ENCODE data around the gene SHISAL2A. TPM values are rescaled to one million over a fixed set of nuclear protein-coding genes. Genes with fewer than 3 reads are reported as not detected.
"Not testable (repeated sequence)": the region's sequence is repeated elsewhere in the genome, so short reads cannot be mapped to it uniquely, and the experiment has no call there.

Gene SHISAL2A
- polyA plus RNA-seq, 1 donor (not counting 4 experiments of a cell fraction or from before 2014, with no cell fraction given): 0.04 TPM

DNA sequence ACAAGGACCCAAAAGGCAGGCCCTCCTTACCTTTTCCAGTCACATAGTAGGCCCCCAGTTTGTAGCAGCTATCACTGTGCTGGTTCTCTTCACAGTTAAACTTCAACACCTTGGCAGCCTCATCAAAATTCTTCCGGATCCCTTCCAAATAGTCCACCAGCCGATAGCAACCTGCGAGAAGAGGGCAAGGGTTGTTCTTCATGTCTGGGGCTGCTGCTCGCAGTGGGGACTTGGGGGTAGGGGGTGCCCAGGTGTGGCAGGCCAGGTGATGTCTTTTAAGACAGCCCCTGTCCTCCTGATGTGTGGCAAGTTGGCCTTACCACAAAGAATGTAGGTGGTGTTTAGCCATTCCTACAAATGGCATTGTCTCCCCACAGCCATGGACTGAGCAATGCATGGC lies 59.7 kb downstream of the SHISAL2A start:
- no peaks in the 10 kb centered on the region for H4K20me1 ChIP-seq (ENCODE audit: control insufficient read depth, extremely low read depth, insufficient read depth, low read length)
- no peak overlapping the region for H3K27ac ChIP-seq (ENCODE audit: control insufficient read depth, insufficient read depth, low read length)
- H3K4me3 ChIP-seq (ENCODE audit: control insufficient read depth in 2 of 3, extremely low read depth in 1 of 3, insufficient read depth in 2 of 3, low read depth in 1 of 3, low read length in 3 of 3): no peak overlapping the region
- H3K27me3 ChIP-seq (ENCODE audit: control insufficient read depth, extremely low read depth, insufficient read depth, low read length): no peaks in the 10 kb centered on the region
- H3K4me1 ChIP-seq (ENCODE audit: control insufficient read depth, extremely low read depth, insufficient read depth, low read length): peaks cover 5% of the 10 kb centered on the region
- H3K9ac ChIP-seq (ENCODE audit: control insufficient read depth, extremely low read depth, insufficient read depth, low read length): no peak overlapping the region
- dilution Hi-C loops (cut with MboI; ENCODE audit: extremely low pct_ligation_motif_present, low sequenced_read_pairs): no loop called here
- no peaks in the 10 kb centered on the region for H3K9me3 ChIP-seq (ENCODE audit: control insufficient read depth, low read depth, low read length)
- DNase-seq (ENCODE audit: low read depth, low spot score) (no peak), FAIRE-seq (no peak)
- no peaks in the 10 kb centered on the region for H3K9me1 ChIP-seq (ENCODE audit: control insufficient read depth, extremely low read depth, insufficient read depth, low read length)
- no peak overlapping the region for H2AFZ ChIP-seq (ENCODE audit: control insufficient read depth, low read length)
- H3K79me2 ChIP-seq (ENCODE audit: control insufficient read depth, insufficient read depth, low read length): peaks cover 50% of the 10 kb centered on the region
- H3K36me3 ChIP-seq (ENCODE audit: control insufficient read depth in 2 of 2, extremely low read depth in 1 of 2, insufficient read depth in 2 of 2, low read length in 2 of 2): peaks cover 13 to 24% of the 10 kb centered on the region in 2 experiments
- no peak overlapping the region for H3K4me2 ChIP-seq (ENCODE audit: control insufficient read depth, extremely low read depth, insufficient read depth, low read depth, low read length)
- TF ChIP-seq CTCF (optimal IDR thresholded peaks at IDR 0.05 in 1 of 3, IDR thresholded peaks at IDR 0.05 in 1 of 3, conservative IDR thresholded peaks at IDR 0.05 in 1 of 3; ENCODE audit: extremely low read depth in 1 of 3, insufficient read depth in 2 of 3, low read length in 3 of 3): no peak
- no peak for TF ChIP-seq EZH2 (IDR thresholded peaks at IDR 0.05; ENCODE audit: low read length)

GRCh38 chr1:52693351-52693750 lies 60.4 kb downstream of the SHISAL2A start:
- Histone ChIP-seq H3K36me3 (ENCODE audit: control insufficient read depth in 2 of 2, extremely low read depth in 1 of 2, insufficient read depth in 2 of 2, low read length in 2 of 2) (peaks cover 9 to 17% of the 10 kb centered on the region in 2 experiments), H3K79me2 (ENCODE audit: control insufficient read depth, insufficient read depth, low read length) (peaks cover 54% of the 10 kb centered on the region)
- DNase-seq (ENCODE audit: low read depth, low spot score); H3K9me1 ChIP-seq (ENCODE audit: control insufficient read depth, extremely low read depth, insufficient read depth, low read length); H3K9ac ChIP-seq (ENCODE audit: control insufficient read depth, extremely low read depth, insufficient read depth, low read length); H3K27ac ChIP-seq (ENCODE audit: control insufficient read depth, insufficient read depth, low read length); FAIRE-seq; H3K4me3 ChIP-seq (ENCODE audit: control insufficient read depth in 2 of 3, extremely low read depth in 1 of 3, insufficient read depth in 2 of 3, low read depth in 1 of 3, low read length in 3 of 3); H4K20me1 ChIP-seq (ENCODE audit: control insufficient read depth, extremely low read depth, insufficient read depth, low read length); dilution Hi-C loops (cut with MboI; ENCODE audit: extremely low pct_ligation_motif_present, low sequenced_read_pairs); H3K27me3 ChIP-seq (ENCODE audit: control insufficient read depth, extremely low read depth, insufficient read depth, low read length); H3K9me3 ChIP-seq (ENCODE audit: control insufficient read depth, low read depth, low read length); H3K4me2 ChIP-seq (ENCODE audit: control insufficient read depth, extremely low read depth, insufficient read depth, low read depth, low read length); H2AFZ ChIP-seq (ENCODE audit: control insufficient read depth, low read length); H3K4me1 ChIP-seq (ENCODE audit: control insufficient read depth, extremely low read depth, insufficient read depth, low read length): not testable (repeated sequence)

DNA sequence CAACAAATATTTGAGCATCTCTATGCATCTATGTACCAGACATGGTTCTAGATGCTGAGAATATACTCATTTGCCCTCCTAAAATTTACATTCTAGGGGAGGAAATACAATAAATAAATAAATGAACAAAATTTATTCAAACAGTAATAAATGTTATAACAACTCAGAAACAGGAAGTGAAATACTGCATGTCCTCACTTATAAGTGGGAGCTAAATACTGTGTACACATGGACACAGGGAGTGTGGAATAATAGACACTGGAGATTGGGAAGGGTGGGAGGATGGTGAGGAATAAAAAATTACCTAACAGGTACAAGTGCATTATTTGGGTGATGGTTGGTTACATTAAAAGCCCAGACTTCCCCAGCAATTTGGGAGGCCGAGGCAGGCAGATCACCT lies 60.9 kb downstream of the SHISAL2A start:
- Histone ChIP-seq H3K27me3 (ENCODE audit: control insufficient read depth, extremely low read depth, insufficient read depth, low read length) (no peaks in the 10 kb centered on the region), H3K9me3 (ENCODE audit: control insufficient read depth, low read depth, low read length) (no peaks in the 10 kb centered on the region), H3K9me1 (ENCODE audit: control insufficient read depth, extremely low read depth, insufficient read depth, low read length) (no peaks in the 10 kb centered on the region), H3K36me3 (ENCODE audit: control insufficient read depth in 2 of 2, extremely low read depth in 1 of 2, insufficient read depth in 2 of 2, low read length in 2 of 2) (peaks cover 9 to 15% of the 10 kb centered on the region in 2 experiments), H3K4me1 (ENCODE audit: control insufficient read depth, extremely low read depth, insufficient read depth, low read length) (peaks cover 9% of the 10 kb centered on the region), H3K9ac (ENCODE audit: control insufficient read depth, extremely low read depth, insufficient read depth, low read length) (no peak overlapping the region), H3K27ac (ENCODE audit: control insufficient read depth, insufficient read depth, low read length) (no peak overlapping the region), H3K4me3 (ENCODE audit: control insufficient read depth in 2 of 3, extremely low read depth in 1 of 3, insufficient read depth in 2 of 3, low read depth in 1 of 3, low read length in 3 of 3) (no peak overlapping the region), H2AFZ (ENCODE audit: control insufficient read depth, low read length) (no peak overlapping the region), H4K20me1 (ENCODE audit: control insufficient read depth, extremely low read depth, insufficient read depth, low read length) (no peaks in the 10 kb centered on the region), H3K79me2 (ENCODE audit: control insufficient read depth, insufficient read depth, low read length) (peaks cover 54% of the 10 kb centered on the region), H3K4me2 (ENCODE audit: control insufficient read depth, extremely low read depth, insufficient read depth, low read depth, low read length) (no peak overlapping the region)
- DNase-seq (ENCODE audit: low read depth, low spot score) (no peak), FAIRE-seq (no peak)
- dilution Hi-C loops (cut with MboI; ENCODE audit: extremely low pct_ligation_motif_present, low sequenced_read_pairs): no loop called here
- TF ChIP-seq EZH2 (IDR thresholded peaks at IDR 0.05; ENCODE audit: low read length) (no peak), CTCF (optimal IDR thresholded peaks at IDR 0.05 in 1 of 3, IDR thresholded peaks at IDR 0.05 in 1 of 3, conservative IDR thresholded peaks at IDR 0.05 in 1 of 3; ENCODE audit: extremely low read depth in 1 of 3, insufficient read depth in 2 of 3, low read length in 3 of 3) (no peak)
